Measurements from ENCODE around the gene CGB2.
"Not testable (repeated sequence)": the region's sequence is repeated elsewhere in the genome, so short reads cannot be mapped to it uniquely, and the experiment has no call there.

The CGB2 gene

GRCh38 chr19:49031642-49032301, at the start of gene CGB2:
Gene CGB2, plus strand, starts transcription at chr19:49031890. Its CDS starts 206 bp downstream, at chr19:49032096.
- not testable (repeated sequence) for H3K27ac ChIP-seq; DNase-seq (ENCODE audit: low read depth, low spot score)

GRCh38 chr19:48982280-48982679, 49.4 kb upstream of the CGB2 start:
- DNase-seq (ENCODE audit: low read depth, low spot score): no peak
- no peak overlapping the region for H3K27ac ChIP-seq

- DNase-seq (ENCODE audit: low read depth, low spot score): no peak
- no peak overlapping the region for H3K27ac ChIP-seq
Measured at GRCh38 chr19:48985711-48986110, 46.0 kb upstream of the CGB2 start.

- H3K27ac ChIP-seq: no peak overlapping the region
- DNase-seq (ENCODE audit: low read depth, low spot score): no peak
Measured at GRCh38 chr19:48986211-48986610, 45.5 kb upstream of the CGB2 start.

GRCh38 chr19:48987323-48987722, 44.4 kb upstream of the CGB2 start:
- H3K27ac ChIP-seq: no peak overlapping the region
- no peak for DNase-seq (ENCODE audit: low read depth, low spot score)

- no peak for DNase-seq (ENCODE audit: low read depth, low spot score)
- H3K27ac ChIP-seq: no peak overlapping the region
Measured at GRCh38 chr19:48988286-48988685, 43.4 kb upstream of the CGB2 start.

- H3K27ac ChIP-seq: no peak overlapping the region
- DNase-seq (ENCODE audit: low read depth, low spot score): no peak
Measured at GRCh38 chr19:48988860-48989259, 42.8 kb upstream of the CGB2 start.

- H3K27ac ChIP-seq: no peak overlapping the region
- no peak for DNase-seq (ENCODE audit: low read depth, low spot score)
Measured at GRCh38 chr19:48989701-48990291, 41.9 kb upstream of the CGB2 start.

- no peak overlapping the region for H3K27ac ChIP-seq
- no peak for DNase-seq (ENCODE audit: low read depth, low spot score)
Measured at GRCh38 chr19:48990400-48990799, 41.3 kb upstream of the CGB2 start.

- no peak overlapping the region for H3K27ac ChIP-seq
- no peak for DNase-seq (ENCODE audit: low read depth, low spot score)
Measured at GRCh38 chr19:48991011-48991609, 40.6 kb upstream of the CGB2 start.

GRCh38 chr19:48991873-48992580, 39.7 kb upstream of the CGB2 start:
- peak overlapping the region; percentile 85 for H3K27ac ChIP-seq
- peak; percentile 34 for DNase-seq (ENCODE audit: low read depth, low spot score)

- no peak for DNase-seq (ENCODE audit: low read depth, low spot score)
- H3K27ac ChIP-seq: peak overlapping the region; percentile 85
Measured at GRCh38 chr19:48992581-48993174, 39.0 kb upstream of the CGB2 start.

GRCh38 chr19:48993175-48994034, 38.3 kb upstream of the CGB2 start, which contains the start of the genes GYS1 and RUVBL2:
Gene GYS1, minus strand, starts transcription at chr19:48993309. Its CDS starts 197 bp downstream, at chr19:48993112.
Gene RUVBL2, plus strand, starts transcription at chr19:48993887. Its CDS starts 25 bp downstream, at chr19:48993912.
- DNase-seq (ENCODE audit: low read depth, low spot score): peak; percentile 98
- peak within 1 kb of the TSS; percentile 85 for H3K27ac ChIP-seq

GRCh38 chr19:48994035-48994386, 37.7 kb upstream of the CGB2 start:
- no peak for DNase-seq (ENCODE audit: low read depth, low spot score)
- H3K27ac ChIP-seq: peak overlapping the region; percentile 85

GRCh38 chr19:48997972-48998371, 33.7 kb upstream of the CGB2 start:
- H3K27ac ChIP-seq: no peak overlapping the region
- DNase-seq (ENCODE audit: low read depth, low spot score): no peak

GRCh38 chr19:48999481-49000325, 32.0 kb upstream of the CGB2 start:
- H3K27ac ChIP-seq: no peak overlapping the region
- DNase-seq (ENCODE audit: low read depth, low spot score): peak; percentile 10

- no peak overlapping the region for H3K27ac ChIP-seq
- no peak for DNase-seq (ENCODE audit: low read depth, low spot score)
Measured at GRCh38 chr19:49004133-49004532, 27.6 kb upstream of the CGB2 start.

- no peak overlapping the region for H3K27ac ChIP-seq
- no peak for DNase-seq (ENCODE audit: low read depth, low spot score)
Measured at GRCh38 chr19:49004964-49005614, 26.6 kb upstream of the CGB2 start.

Measured in epithelial cell of prostate (primary cell).